HL-60 (cell line): ENCODE measurements around the gene ZNF234.

Experiments
- CTCF ChIP-seq: IDR thresholded peaks from one replicate; pipeline ENCODE4 v1.5.1; 2011; ENCODE audit warnings: low read length, control low read depth, inconsistent platforms; ENCODE audit not compliant: insufficient read depth
- GABPA ChIP-seq: IDR thresholded peaks from 2 replicates; pipeline ENCODE4 v1.6.1; 2012; ENCODE audit warnings: low read depth
- POLR2AphosphoS5 ChIP-seq: IDR thresholded peaks from 2 replicates; pipeline ENCODE4 v1.6.1; 2012; ENCODE audit warnings: low read depth
- REST ChIP-seq: IDR thresholded peaks from 2 replicates; pipeline ENCODE4 v1.6.1; 2012; ENCODE audit warnings: low read depth; ENCODE audit not compliant: insufficient replicate concordance
- SPI1 ChIP-seq: IDR thresholded peaks from 2 replicates; pipeline ENCODE4 v1.6.1; 2012; ENCODE audit warnings: low read depth, mild to moderate bottlenecking, borderline replicate concordance

- TF ChIP-seq CTCF (no peak), POLR2AphosphoS5 (no peak), GABPA (no peak), REST (no peak), SPI1 (no peak)
These were observed 29.4 kb upstream of the ZNF234 start for GRCh38 chr19:44111910-44112463.
